Fibroblast of lung (primary cell): ENCODE results near the gene SP4.

ENCODE experiments used
- CTCF ChIP-seq, 2 donors: IDR thresholded peaks in 1 of 2; conservative IDR thresholded peaks in 1 of 2; 1 replicate in 1 of 2; 2 replicates in 1 of 2; pipeline ENCODE4 v1.5.1; 2011 to 2012; ENCODE audit warnings: low read length in 2 of 2, control low read depth in 1 of 2, inconsistent platforms in 1 of 2, low read depth in 1 of 2, mild to moderate bottlenecking in 1 of 2
- EZH2 ChIP-seq: IDR thresholded peaks from 2 replicates; pipeline ENCODE4 v1.5.1; 2012; ENCODE audit warnings: low read length, control low read depth, mild to moderate bottlenecking; ENCODE audit errors: missing control alignments

GRCh38 chr7:21427182-21427870, 557 bp upstream of the SP4 start:
- TF ChIP-seq CTCF (conservative IDR thresholded peaks at IDR 0.05 in 1 of 2, IDR thresholded peaks at IDR 0.05 in 1 of 2; ENCODE audit: low read depth in 1 of 2, low read length in 2 of 2) = no peak
- no peak for TF ChIP-seq EZH2
